Epithelial cell of esophagus (primary cell): ENCODE results near the gene ITPK1.

Experiments
- DNase-seq: peaks from one replicate; pipeline ENCODE4 v3.0.0; 2010; ENCODE audit warnings: low read depth
- H3K4me3 ChIP-seq: 2 replicates; pipeline ENCODE4 v1.5.1; 2011; ENCODE audit warnings: mild to moderate bottlenecking, low read length, control low read depth
- CTCF ChIP-seq: IDR thresholded peaks from 2 replicates; pipeline ENCODE4 v1.5.1; 2011; ENCODE audit warnings: low read depth, mild to moderate bottlenecking, low read length, control low read depth, inconsistent platforms; ENCODE audit not compliant: insufficient read depth; ENCODE audit errors: missing control alignments

ITPK1 gene

GRCh38 chr14:93015064-93015463 lies 100.7 kb downstream of the ITPK1 start:
- no peak for DNase-seq
- H3K4me3 ChIP-seq, result no peak overlapping the region
- TF ChIP-seq CTCF, result no peak

GRCh38 chr14:93014058-93015023 lies 101.4 kb downstream of the ITPK1 start:
- no peak for TF ChIP-seq CTCF
- no peak overlapping the region for H3K4me3 ChIP-seq
- no peak for DNase-seq

- DNase-seq, result no peak
- TF ChIP-seq CTCF, result no peak
- no peak overlapping the region for H3K4me3 ChIP-seq
These were observed 102.6 kb downstream of the ITPK1 start for GRCh38 chr14:93012951-93013719.

GRCh38 chr14:93012506-93012905 lies 103.2 kb downstream of the ITPK1 start:
- H3K4me3 ChIP-seq, result no peak overlapping the region
- no peak for TF ChIP-seq CTCF
- no peak for DNase-seq

GRCh38 chr14:93011650-93012325 lies 103.9 kb downstream of the ITPK1 start:
- TF ChIP-seq CTCF, result no peak
- H3K4me3 ChIP-seq, result no peak overlapping the region
- DNase-seq, result no peak

- DNase-seq, result no peak
- H3K4me3 ChIP-seq, result no peak overlapping the region
- TF ChIP-seq CTCF, result no peak
These were observed 104.6 kb downstream of the ITPK1 start for GRCh38 chr14:93011141-93011529.
